GM23338 (cell line): ENCODE results near the gene RAPGEF4. TPM values are rescaled to one million over a fixed set of nuclear protein-coding genes. Genes with fewer than 3 reads are reported as not detected.

ENCODE experiments used
- ATAC-seq: fragments of 200-7000 bp; cut with Tn5 transposase; 3 replicates; pipeline ENCODE4 v1.9.1; 2020
- DNase-seq: peaks from one replicate; pipeline ENCODE4 v3.0.0-alpha.2; 2015; ENCODE audit warnings: low spot score
- H2AFZ ChIP-seq: fragments of 200-600 bp; sonication (generic); 2 replicates; pipeline ENCODE4 v1.8.0; 2016; ENCODE audit warnings: antibody characterized with exemption, mild to moderate bottlenecking, moderate library complexity
- H3F3A ChIP-seq: fragments of 200-600 bp; sonication (generic); replicated peaks from 2 replicates; pipeline ENCODE4 v1.8.0; 2017; ENCODE audit warnings: antibody characterized with exemption, mixed run types, low read depth
- H3K27ac ChIP-seq: fragments of 200-600 bp; sonication (generic); 2 replicates; pipeline ENCODE4 v1.6.1; 2016; ENCODE audit warnings: low read depth
- H3K27me3 ChIP-seq: fragments of 200-600 bp; sonication (generic); 2 replicates; pipeline ENCODE4 v1.8.0; 2016; ENCODE audit warnings: mild to moderate bottlenecking, mixed run types, moderate library complexity; ENCODE audit not compliant: insufficient read depth
- H3K36me3 ChIP-seq: fragments of 200-600 bp; sonication (generic); 2 replicates; pipeline ENCODE4 v1.8.0; 2016; ENCODE audit warnings: mild to moderate bottlenecking; ENCODE audit not compliant: insufficient read depth
- H3K4me1 ChIP-seq: fragments of 200-600 bp; sonication (generic); 2 replicates; pipeline ENCODE4 v1.8.0; 2016; ENCODE audit warnings: mild to moderate bottlenecking, moderate library complexity; ENCODE audit not compliant: insufficient read depth
- H3K4me2 ChIP-seq: fragments of 200-600 bp; sonication (generic); 2 replicates; pipeline ENCODE4 v1.7.1; 2017; ENCODE audit warnings: mixed run types
- H3K4me3 ChIP-seq: fragments of 200-600 bp; sonication (generic); 2 replicates; pipeline ENCODE4 v1.6.1; 2016; ENCODE audit warnings: mixed run types
- H3K79me2 ChIP-seq: fragments of 200-600 bp; sonication (generic); replicated peaks from 2 replicates; pipeline ENCODE4 v1.8.0; 2017; ENCODE audit warnings: mild to moderate bottlenecking; ENCODE audit not compliant: insufficient read depth
- H3K9me2 ChIP-seq: fragments of 200-600 bp; sonication (generic); 2 replicates; pipeline ENCODE4 v1.8.0; 2017; ENCODE audit not compliant: insufficient read depth
- H4K20me1 ChIP-seq: fragments of 200-600 bp; sonication (generic); replicated peaks from 2 replicates; pipeline ENCODE4 v1.8.0; 2017; ENCODE audit warnings: mild to moderate bottlenecking; ENCODE audit not compliant: insufficient read depth
- H3K27ac Mint-ChIP-seq: 2 replicates; pipeline ENCODE4 v1.8.0; 2020; ENCODE audit warnings: inconsistent platforms, mild to moderate bottlenecking, moderate library complexity, mixed read lengths
- H3K27me3 Mint-ChIP-seq: 3 replicates; pipeline ENCODE4 v1.8.0; 2022; ENCODE audit warnings: low read depth, mild to moderate bottlenecking, moderate library complexity, mixed read lengths, inconsistent platforms; ENCODE audit not compliant: insufficient read depth, poor library complexity
- H3K36me3 Mint-ChIP-seq: 3 replicates; pipeline ENCODE4 v1.8.0; 2021; ENCODE audit warnings: low read depth, mild to moderate bottlenecking, inconsistent platforms, moderate library complexity, mixed read lengths
- H3K4me1 Mint-ChIP-seq: 3 replicates; pipeline ENCODE4 v1.8.0; 2020; ENCODE audit warnings: mild to moderate bottlenecking, inconsistent platforms, mixed read lengths
- H3K4me3 Mint-ChIP-seq: 3 replicates; pipeline ENCODE4 v1.8.0; 2021; ENCODE audit warnings: moderate library complexity, mild to moderate bottlenecking, inconsistent platforms, mixed read lengths
- H3K9me3 Mint-ChIP-seq: 3 replicates; pipeline ENCODE4 v1.8.0; 2020; ENCODE audit warnings: moderate library complexity, mild to moderate bottlenecking, inconsistent platforms, mixed read lengths
- CREB1 ChIP-seq: fragments of 250-450 bp; sonication (Bioruptor Pico); IDR thresholded peaks from 2 replicates; pipeline ENCODE4 v1.5.0; 2020; ENCODE audit warnings: low read depth, mild to moderate bottlenecking, moderate library complexity
- ETS1 ChIP-seq: IDR thresholded peaks from 2 replicates; pipeline ENCODE4 v1.6.1; 2016; ENCODE audit warnings: antibody characterized with exemption
- EZH2 ChIP-seq: fragments of 200-600 bp; sonication (generic); IDR thresholded peaks from one replicate; pipeline ENCODE4 v1.8.0; 2017; ENCODE audit warnings: antibody characterized with exemption, mild to moderate bottlenecking, low read depth; ENCODE audit not compliant: unreplicated experiment
- JUNB ChIP-seq: IDR thresholded peaks from one replicate; pipeline ENCODE4 v1.6.1; 2016; ENCODE audit warnings: antibody characterized with exemption; ENCODE audit not compliant: unreplicated experiment
- POLR2AphosphoS5 ChIP-seq: IDR thresholded peaks from 2 replicates; pipeline ENCODE4 v1.6.1; 2016; ENCODE audit warnings: antibody characterized with exemption, low read depth
- REST ChIP-seq: IDR thresholded peaks from one replicate; pipeline ENCODE4 v1.6.1; 2018; ENCODE audit warnings: antibody characterized with exemption; ENCODE audit not compliant: unreplicated experiment
- STAT1 ChIP-seq: IDR thresholded peaks from one replicate; pipeline ENCODE4 v1.6.1; 2016; ENCODE audit warnings: antibody characterized with exemption; ENCODE audit not compliant: unreplicated experiment
- polyA plus RNA-seq: library from polyadenylated mRNA; unstranded; fragments of >200 nt; fragmentation: Nextera tagmentation; extraction: Ambion mirVana; gene quantifications from 2 replicates; pipeline ENCODE4 v1.2.1, GENCODE V29; 2016
- total RNA-seq: library from RNA; depleted of rRNA; stranded (reverse); fragments of >200 nt; shearing (Covaris generic); gene quantifications from 2 replicates; pipeline ENCODE4 v1.2.3, GENCODE V29; 2014
- TF ChIP-seq, protein P1 (sequence below), 2 experiments: fragments of 200-600 bp in 1 of 2; sonication (generic) in 1 of 2; conservative IDR thresholded peaks; 2 replicates each; pipeline versions ENCODE4 v1.5.1 to v1.6.1; 2016 to 2017; ENCODE audit warnings: antibody characterized with exemption in 2 of 2, low read depth in 2 of 2, mild to moderate bottlenecking in 2 of 2, moderate library complexity in 1 of 2
- TF ChIP-seq, protein P2 (sequence below): fragments of 250-450 bp; sonication (Bioruptor Pico); IDR thresholded peaks from 2 replicates; pipeline ENCODE4 v1.5.0; 2020; ENCODE audit warnings: mild to moderate bottlenecking, moderate library complexity

Gene RAPGEF4
- total and polyA plus RNA-seq, 2 experiments from 2014 or later, result 1.7 to 4.7 TPM

- TF ChIP-seq ETS1 (no peak), REST (no peak)
These were observed 75.4 kb downstream of the RAPGEF4 start (continued) for GRCh38 chr2:172811027-172811426.

DNA sequence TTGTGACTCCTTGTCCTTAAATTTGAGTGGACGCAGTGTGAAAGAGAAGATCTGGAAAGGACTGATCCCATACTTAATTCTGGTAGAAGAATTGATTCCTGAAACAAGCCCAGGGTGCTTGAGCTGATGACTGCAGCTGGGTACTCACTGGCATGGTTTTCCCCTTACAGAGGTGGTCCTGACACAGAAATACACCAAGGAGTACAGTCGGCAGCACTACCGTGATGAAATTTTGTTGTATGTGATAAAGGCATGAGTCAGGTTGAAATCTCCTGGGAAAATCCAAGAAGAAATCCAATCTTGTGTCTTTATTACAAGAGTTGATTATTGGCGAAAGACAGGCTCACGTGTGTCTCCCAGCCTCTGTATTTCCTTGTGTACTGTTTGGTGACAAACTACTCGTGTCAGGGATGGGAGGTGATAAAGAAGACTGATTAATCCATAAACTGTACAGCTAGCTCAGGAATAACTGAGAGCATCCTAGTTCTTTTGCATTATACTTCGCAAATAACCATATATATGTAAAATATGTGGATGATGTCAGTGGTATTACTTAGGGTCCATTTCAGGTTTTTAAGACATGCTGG lies 76.6 kb downstream of the RAPGEF4 start:
- Mint-ChIP-seq H3K36me3 (no peaks in the 10 kb centered on the region), H3K27me3 (peaks cover 3% of the 10 kb centered on the region), H3K4me1 (peaks cover 5% of the 10 kb centered on the region; the same call in 1 of the 3 replicates), H3K9me3 (no peaks in the 10 kb centered on the region), H3K27ac (no peak overlapping the region), H3K4me3 (no peak overlapping the region)
- no peak overlapping the region for H3K4me2 ChIP-seq
- H4K20me1 ChIP-seq, result no peaks in the 10 kb centered on the region
- no peaks in the 10 kb centered on the region for H3K27me3 ChIP-seq
- no peaks in the 10 kb centered on the region for H3K4me1 ChIP-seq
- H3K27ac ChIP-seq, result no peak overlapping the region
- DNase-seq, result no peak
- H3K9me2 ChIP-seq, result no peaks in the 10 kb centered on the region
- no peaks in the 10 kb centered on the region for H3K79me2 ChIP-seq
- no peaks in the 10 kb centered on the region for H3F3A ChIP-seq
- H2AFZ ChIP-seq, result no peak overlapping the region
- no peaks in the 10 kb centered on the region for H3K36me3 ChIP-seq
- ATAC-seq, result no peak
- H3K4me3 ChIP-seq, result no peak overlapping the region
- TF ChIP-seq POLR2AphosphoS5 (no peak), JUNB (no peak), CREB1 (CRISPR knock-in tag) (no peak), EZH2 (no peak), STAT1 (no peak), ETS1 (no peak)
- TF ChIP-seq, protein P1, sequence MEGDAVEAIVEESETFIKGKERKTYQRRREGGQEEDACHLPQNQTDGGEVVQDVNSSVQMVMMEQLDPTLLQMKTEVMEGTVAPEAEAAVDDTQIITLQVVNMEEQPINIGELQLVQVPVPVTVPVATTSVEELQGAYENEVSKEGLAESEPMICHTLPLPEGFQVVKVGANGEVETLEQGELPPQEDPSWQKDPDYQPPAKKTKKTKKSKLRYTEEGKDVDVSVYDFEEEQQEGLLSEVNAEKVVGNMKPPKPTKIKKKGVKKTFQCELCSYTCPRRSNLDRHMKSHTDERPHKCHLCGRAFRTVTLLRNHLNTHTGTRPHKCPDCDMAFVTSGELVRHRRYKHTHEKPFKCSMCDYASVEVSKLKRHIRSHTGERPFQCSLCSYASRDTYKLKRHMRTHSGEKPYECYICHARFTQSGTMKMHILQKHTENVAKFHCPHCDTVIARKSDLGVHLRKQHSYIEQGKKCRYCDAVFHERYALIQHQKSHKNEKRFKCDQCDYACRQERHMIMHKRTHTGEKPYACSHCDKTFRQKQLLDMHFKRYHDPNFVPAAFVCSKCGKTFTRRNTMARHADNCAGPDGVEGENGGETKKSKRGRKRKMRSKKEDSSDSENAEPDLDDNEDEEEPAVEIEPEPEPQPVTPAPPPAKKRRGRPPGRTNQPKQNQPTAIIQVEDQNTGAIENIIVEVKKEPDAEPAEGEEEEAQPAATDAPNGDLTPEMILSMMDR (conservative IDR thresholded peaks at IDR 0.05; ENCODE audit: low read depth in 2 of 2), result no peak
- TF ChIP-seq, protein P2, sequence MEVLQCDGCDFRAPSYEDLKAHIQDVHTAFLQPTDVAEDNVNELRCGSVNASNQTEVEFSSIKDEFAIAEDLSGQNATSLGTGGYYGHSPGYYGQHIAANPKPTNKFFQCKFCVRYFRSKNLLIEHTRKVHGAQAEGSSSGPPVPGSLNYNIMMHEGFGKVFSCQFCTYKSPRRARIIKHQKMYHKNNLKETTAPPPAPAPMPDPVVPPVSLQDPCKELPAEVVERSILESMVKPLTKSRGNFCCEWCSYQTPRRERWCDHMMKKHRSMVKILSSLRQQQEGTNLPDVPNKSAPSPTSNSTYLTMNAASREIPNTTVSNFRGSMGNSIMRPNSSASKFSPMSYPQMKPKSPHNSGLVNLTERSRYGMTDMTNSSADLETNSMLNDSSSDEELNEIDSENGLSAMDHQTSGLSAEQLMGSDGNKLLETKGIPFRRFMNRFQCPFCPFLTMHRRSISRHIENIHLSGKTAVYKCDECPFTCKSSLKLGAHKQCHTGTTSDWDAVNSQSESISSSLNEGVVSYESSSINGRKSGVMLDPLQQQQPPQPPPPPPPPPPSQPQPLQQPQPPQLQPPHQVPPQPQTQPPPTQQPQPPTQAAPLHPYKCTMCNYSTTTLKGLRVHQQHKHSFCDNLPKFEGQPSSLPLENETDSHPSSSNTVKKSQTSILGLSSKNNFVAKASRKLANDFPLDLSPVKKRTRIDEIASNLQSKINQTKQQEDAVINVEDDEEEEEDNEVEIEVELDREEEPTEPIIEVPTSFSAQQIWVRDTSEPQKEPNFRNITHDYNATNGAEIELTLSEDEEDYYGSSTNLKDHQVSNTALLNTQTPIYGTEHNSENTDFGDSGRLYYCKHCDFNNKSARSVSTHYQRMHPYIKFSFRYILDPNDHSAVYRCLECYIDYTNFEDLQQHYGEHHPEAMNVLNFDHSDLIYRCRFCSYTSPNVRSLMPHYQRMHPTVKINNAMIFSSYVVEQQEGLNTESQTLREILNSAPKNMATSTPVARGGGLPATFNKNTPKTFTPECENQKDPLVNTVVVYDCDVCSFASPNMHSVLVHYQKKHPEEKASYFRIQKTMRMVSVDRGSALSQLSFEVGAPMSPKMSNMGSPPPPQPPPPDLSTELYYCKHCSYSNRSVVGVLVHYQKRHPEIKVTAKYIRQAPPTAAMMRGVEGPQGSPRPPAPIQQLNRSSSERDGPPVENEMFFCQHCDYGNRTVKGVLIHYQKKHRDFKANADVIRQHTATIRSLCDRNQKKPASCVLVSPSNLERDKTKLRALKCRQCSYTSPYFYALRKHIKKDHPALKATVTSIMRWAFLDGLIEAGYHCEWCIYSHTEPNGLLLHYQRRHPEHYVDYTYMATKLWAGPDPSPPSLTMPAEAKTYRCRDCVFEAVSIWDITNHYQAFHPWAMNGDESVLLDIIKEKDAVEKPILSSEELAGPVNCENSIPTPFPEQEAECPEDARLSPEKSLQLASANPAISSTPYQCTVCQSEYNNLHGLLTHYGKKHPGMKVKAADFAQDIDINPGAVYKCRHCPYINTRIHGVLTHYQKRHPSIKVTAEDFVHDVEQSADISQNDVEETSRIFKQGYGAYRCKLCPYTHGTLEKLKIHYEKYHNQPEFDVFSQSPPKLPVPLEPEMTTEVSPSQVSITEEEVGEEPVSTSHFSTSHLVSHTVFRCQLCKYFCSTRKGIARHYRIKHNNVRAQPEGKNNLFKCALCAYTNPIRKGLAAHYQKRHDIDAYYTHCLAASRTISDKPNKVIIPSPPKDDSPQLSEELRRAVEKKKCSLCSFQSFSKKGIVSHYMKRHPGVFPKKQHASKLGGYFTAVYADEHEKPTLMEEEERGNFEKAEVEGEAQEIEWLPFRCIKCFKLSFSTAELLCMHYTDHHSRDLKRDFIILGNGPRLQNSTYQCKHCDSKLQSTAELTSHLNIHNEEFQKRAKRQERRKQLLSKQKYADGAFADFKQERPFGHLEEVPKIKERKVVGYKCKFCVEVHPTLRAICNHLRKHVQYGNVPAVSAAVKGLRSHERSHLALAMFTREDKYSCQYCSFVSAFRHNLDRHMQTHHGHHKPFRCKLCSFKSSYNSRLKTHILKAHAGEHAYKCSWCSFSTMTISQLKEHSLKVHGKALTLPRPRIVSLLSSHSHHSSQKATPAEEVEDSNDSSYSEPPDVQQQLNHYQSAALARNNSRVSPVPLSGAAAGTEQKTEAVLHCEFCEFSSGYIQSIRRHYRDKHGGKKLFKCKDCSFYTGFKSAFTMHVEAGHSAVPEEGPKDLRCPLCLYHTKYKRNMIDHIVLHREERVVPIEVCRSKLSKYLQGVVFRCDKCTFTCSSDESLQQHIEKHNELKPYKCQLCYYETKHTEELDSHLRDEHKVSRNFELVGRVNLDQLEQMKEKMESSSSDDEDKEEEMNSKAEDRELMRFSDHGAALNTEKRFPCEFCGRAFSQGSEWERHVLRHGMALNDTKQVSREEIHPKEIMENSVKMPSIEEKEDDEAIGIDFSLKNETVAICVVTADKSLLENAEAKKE (CRISPR knock-in tag), result no peak
